LNCAP (cell line): ENCODE data around the gene BICC1.

Source experiments
- CTCF ChIP-seq: fragments of 450-650 bp; IDR thresholded peaks from 2 replicates; pipeline ENCODE4 v1.5.1; 2017; ENCODE audit warnings: mild to moderate bottlenecking

BICC1 gene

GRCh38 chr10:58701405-58702135 is 188.9 kb downstream of the BICC1 start:
- no peak for TF ChIP-seq CTCF

GRCh38 chr10:58704226-58704625 is 191.6 kb downstream of the BICC1 start:
- TF ChIP-seq CTCF: no peak

GRCh38 chr10:58704671-58705141 is 192.0 kb downstream of the BICC1 start:
- TF ChIP-seq CTCF: no peak

- no peak for TF ChIP-seq CTCF
Observed at GRCh38 chr10:58706836-58707235, 194.2 kb downstream of the BICC1 start.

GRCh38 chr10:58712141-58712540 is 199.5 kb downstream of the BICC1 start:
- no peak for TF ChIP-seq CTCF

- peak; percentile 19; the same call in 1 of the 2 replicates for TF ChIP-seq CTCF
Observed at GRCh38 chr10:58712982-58713381, 200.3 kb downstream of the BICC1 start.

GRCh38 chr10:58714409-58714808 is 201.7 kb downstream of the BICC1 start:
- TF ChIP-seq CTCF: no peak
